Kidney (tissue), 14 donors: ENCODE data around the gene XIAP. TPM values are rescaled to one million over a fixed set of nuclear protein-coding genes. Genes with fewer than 3 reads are reported as not detected.

Experiments
- DNase-seq, 5 donors: peaks; one replicate each; pipeline ENCODE4 v3.0.0-alpha.2; 2013 to 2020
- FAIRE-seq: peaks from 2 replicates; lab custom pipeline; 2012; peaks lifted over from hg19 to GRCh38; lab: Jason Lieb, UNC
- H3K27ac ChIP-seq, 2 donors: one replicate each; pipeline ENCODE4 v1.7.0; 2013; ENCODE audit warnings: low read depth in 2 of 2, low read length in 2 of 2, inconsistent platforms in 1 of 2
- H3K27me3 ChIP-seq: one replicate; pipeline ENCODE4 v1.7.1; 2013; ENCODE audit warnings: low read length, inconsistent platforms; ENCODE audit not compliant: control insufficient read depth, insufficient read depth
- H3K36me3 ChIP-seq, 3 donors: one replicate each; pipeline versions ENCODE4 v1.7.0 to v1.7.1; 2013; ENCODE audit warnings: low read length in 3 of 3, control low read depth in 1 of 3, inconsistent platforms in 1 of 3; ENCODE audit not compliant: insufficient read depth in 3 of 3, control insufficient read depth in 2 of 3
- H3K4me1 ChIP-seq, 3 donors: one replicate each; pipeline versions ENCODE4 v1.7.0 to v1.7.1; 2013; ENCODE audit warnings: low read length in 3 of 3, inconsistent platforms in 1 of 3, low read depth in 1 of 3; ENCODE audit not compliant: control insufficient read depth in 2 of 3, insufficient read depth in 2 of 3
- H3K4me3 ChIP-seq, 3 donors: one replicate each; pipeline versions ENCODE4 v1.7.0 to v1.8.1; 2013; ENCODE audit warnings: low read length in 3 of 3, control low read depth in 1 of 3, inconsistent platforms in 1 of 3
- H3K9ac ChIP-seq, 3 donors: one replicate each; pipeline versions ENCODE4 v1.7.0 to v1.7.1; 2013; ENCODE audit warnings: low read length in 3 of 3, control low read depth in 1 of 3, inconsistent platforms in 1 of 3
- H3K9me3 ChIP-seq, 3 donors: one replicate each; pipeline versions ENCODE4 v1.7.0 to v1.7.1; 2013; ENCODE audit warnings: low read length in 3 of 3, control low read depth in 1 of 3, inconsistent platforms in 1 of 3; ENCODE audit not compliant: control insufficient read depth in 2 of 3, insufficient read depth in 1 of 3
- intact Hi-C: fragments of 100-400 bp; cut with DNase I; formaldehyde crosslinking; loops from one replicate; pipeline ENCODE4 v1.11.1; 2022
- polyA plus RNA-seq: library from polyadenylated mRNA; stranded (reverse); fragments of 350-450 nt; fragmentation: Illumina TruSeq; extraction: RNeasy Lipid Tissue Mini Kit (QIAGEN cat#74804); gene quantifications from one replicate; pipeline ENCODE4 v1.2.3, GENCODE V29; 2014; ENCODE audit warnings: low read depth, low replicate concordance; ENCODE audit not compliant: insufficient read depth
- total RNA-seq: library from RNA; stranded (reverse); fragmentation: NEBNext Ultra II Directional; extraction: Animal tissue kit (Norgen Biotek cat#: 25700); gene quantifications from one replicate; pipeline ENCODE4 v1.2.1, GENCODE V29; 2021
- TF ChIP-seq, protein P1 (sequence below): IDR thresholded peaks from 3 replicates; pipeline ENCODE4 v1.5.1; 2012; ENCODE audit warnings: mild to moderate bottlenecking, moderate library complexity, borderline replicate concordance; ENCODE audit not compliant: insufficient read depth; ENCODE audit errors: extremely low read depth
- donor health status: control.
- donor health status: control.
- donor health status: control.
- donor health status: control.
- donor health status: control.
- donor health status: DM: yes; HTN: yes; CAD: no.
- donor health status: Normal renal cell carcinoma (clear cell type).

Gene XIAP
- total and polyA plus RNA-seq, 2 donors from 2014 or later, result 29.0 to 70.9 TPM

DNA sequence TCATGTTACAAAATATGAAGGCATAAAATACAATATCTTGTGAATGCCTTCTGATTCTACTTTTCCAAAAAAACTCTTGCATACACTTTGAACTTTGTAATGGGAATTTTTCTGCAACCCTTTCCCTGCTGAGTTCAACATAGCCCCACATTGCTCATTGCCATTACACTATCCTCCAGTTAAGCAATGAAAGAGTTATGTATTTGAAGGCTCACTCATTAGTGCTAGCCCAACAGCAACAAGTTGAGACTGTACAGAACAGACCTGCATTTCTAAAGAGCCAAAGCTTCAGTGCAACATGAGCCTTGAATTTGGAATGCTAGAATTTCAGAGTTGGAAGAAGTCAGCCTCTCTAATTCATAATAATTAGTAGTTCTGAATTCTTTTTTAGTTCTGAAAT lies 57.2 kb downstream of the XIAP start:
- no peaks in the 10 kb centered on the region for H3K36me3 ChIP-seq
- intact Hi-C loops, result no loop called here
- no peaks in the 10 kb centered on the region for H3K4me1 ChIP-seq
- no peaks in the 10 kb centered on the region for H3K27me3 ChIP-seq
- FAIRE-seq, result no peak
- H3K27ac ChIP-seq, result no peak overlapping the region
- no peaks in the 10 kb centered on the region for H3K9me3 ChIP-seq
- no peak overlapping the region for H3K9ac ChIP-seq
- DNase-seq, result no peak
- TF ChIP-seq, protein P1, sequence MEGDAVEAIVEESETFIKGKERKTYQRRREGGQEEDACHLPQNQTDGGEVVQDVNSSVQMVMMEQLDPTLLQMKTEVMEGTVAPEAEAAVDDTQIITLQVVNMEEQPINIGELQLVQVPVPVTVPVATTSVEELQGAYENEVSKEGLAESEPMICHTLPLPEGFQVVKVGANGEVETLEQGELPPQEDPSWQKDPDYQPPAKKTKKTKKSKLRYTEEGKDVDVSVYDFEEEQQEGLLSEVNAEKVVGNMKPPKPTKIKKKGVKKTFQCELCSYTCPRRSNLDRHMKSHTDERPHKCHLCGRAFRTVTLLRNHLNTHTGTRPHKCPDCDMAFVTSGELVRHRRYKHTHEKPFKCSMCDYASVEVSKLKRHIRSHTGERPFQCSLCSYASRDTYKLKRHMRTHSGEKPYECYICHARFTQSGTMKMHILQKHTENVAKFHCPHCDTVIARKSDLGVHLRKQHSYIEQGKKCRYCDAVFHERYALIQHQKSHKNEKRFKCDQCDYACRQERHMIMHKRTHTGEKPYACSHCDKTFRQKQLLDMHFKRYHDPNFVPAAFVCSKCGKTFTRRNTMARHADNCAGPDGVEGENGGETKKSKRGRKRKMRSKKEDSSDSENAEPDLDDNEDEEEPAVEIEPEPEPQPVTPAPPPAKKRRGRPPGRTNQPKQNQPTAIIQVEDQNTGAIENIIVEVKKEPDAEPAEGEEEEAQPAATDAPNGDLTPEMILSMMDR, result no peak
- no peak overlapping the region for H3K4me3 ChIP-seq

DNA sequence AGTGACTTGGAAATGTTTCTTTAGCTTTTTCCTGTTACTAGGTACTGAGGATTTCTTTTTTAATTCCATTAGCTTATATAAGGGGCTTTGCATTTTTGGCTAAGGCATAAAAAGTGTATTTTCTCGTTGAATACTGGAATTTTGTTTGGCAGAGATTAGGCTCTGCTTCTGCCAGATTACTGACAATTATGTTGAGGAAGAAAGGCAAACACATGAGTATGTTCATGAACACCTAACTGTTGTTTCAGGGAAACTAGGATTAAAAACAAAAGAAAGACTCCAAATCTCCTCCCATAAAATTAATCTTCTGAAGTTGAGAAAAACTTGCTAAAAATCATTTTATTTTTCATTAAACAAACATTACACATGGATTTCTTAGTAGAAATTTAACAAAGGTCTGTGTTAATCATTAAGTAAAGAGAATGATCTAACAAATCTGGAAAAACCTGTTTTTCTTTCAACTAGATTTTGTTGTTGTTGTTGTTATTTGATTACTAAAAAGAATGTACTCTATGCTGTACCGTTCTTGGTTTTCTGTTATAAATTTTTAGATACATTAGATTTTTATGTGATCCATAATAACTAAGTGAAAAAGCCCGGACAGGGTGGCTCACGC lies 58.4 kb downstream of the XIAP start:
- Histone ChIP-seq H3K27ac (no peak overlapping the region), H3K4me1 (no peaks in the 10 kb centered on the region), H3K9ac (no peak overlapping the region), H3K27me3 (no peaks in the 10 kb centered on the region), H3K36me3 (no peaks in the 10 kb centered on the region), H3K4me3 (no peak overlapping the region), H3K9me3 (no peaks in the 10 kb centered on the region)
- intact Hi-C loops, result no loop called here
- DNase-seq (peak in 2 of 5 donors; percentile 6 to 35), FAIRE-seq (peak; percentile 98)
- TF ChIP-seq, protein P1, result no peak

DNA sequence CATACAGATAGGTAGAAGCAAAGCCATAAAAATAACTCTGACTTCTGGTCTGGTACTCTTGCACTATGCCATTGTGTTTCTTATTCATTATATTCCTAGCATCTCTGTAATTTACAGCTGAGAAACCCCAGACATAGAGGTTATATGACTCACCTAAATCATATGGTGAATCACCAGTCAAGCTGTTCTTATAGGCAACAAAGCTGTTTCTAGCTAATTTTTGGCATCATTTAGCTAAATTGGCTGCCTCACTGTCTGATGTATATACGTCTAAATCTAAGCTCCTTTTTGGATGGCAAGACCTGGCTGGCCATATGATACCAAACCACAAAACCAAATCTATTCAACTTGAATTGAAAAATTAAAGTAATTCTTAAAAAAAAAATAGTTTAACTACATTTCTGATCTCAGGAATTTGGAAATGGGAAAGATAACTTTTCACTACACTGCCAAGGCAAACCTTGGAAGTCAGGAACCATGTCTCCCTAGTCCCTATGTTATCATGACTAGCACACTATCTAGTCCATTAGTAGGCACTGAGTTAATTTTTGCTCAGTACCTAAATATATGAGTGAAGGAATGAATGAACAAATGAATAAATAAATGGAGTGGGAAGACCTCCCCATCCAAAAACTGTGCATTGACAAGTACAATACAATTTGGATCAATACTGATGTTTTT lies 60.4 kb downstream of the XIAP start:
- intact Hi-C loops, result no loop called here
- TF ChIP-seq, protein P1, result no peak
- Histone ChIP-seq H3K4me1 (no peaks in the 10 kb centered on the region), H3K27me3 (no peaks in the 10 kb centered on the region), H3K9ac (no peak overlapping the region), H3K36me3 (no peaks in the 10 kb centered on the region), H3K27ac (no peak overlapping the region), H3K4me3 (no peak overlapping the region), H3K9me3 (no peaks in the 10 kb centered on the region)
- FAIRE-seq (no peak), DNase-seq (no peak)
